ENCODE results near the gene SEMA7A.
"Not testable (repeated sequence)": the region's sequence is repeated elsewhere in the genome, so short reads cannot be mapped to it uniquely, and the experiment has no call there.

Gene SEMA7A

GRCh38 chr15:74433592-74434262, at the start of gene SEMA7A:
SEMA7A (minus strand) TSS chr15:74433958; CDS start chr15:74433918, 40 bp downstream.
- DNase-seq: peak; percentile 95

DNA sequence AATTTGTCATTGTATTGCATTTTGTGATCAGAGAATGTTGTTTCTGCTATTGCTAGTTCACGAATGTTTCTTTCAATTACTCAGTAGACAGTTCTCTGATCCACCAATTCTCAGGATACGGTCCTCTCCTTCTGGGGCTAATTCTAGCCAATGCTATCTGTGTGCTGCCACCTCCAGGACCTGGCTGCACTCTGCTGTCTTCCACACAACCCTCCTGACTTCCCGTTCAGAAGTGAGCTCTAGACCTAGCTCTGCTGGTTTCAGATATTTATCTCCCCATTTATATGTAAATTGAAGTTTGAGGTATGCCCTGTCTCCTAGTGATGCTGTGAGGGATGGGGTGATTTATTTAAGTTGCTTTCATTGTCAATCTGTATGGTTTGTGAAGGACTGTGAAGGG, 48.9 kb upstream of the SEMA7A start:
- DNase-seq: no peak

GRCh38 chr15:74480364-74480763, 46.6 kb upstream of the SEMA7A start:
- not testable (repeated sequence) for DNase-seq

GRCh38 chr15:74471621-74472020, 37.9 kb upstream of the SEMA7A start:
- DNase-seq: not testable (repeated sequence)

DNA sequence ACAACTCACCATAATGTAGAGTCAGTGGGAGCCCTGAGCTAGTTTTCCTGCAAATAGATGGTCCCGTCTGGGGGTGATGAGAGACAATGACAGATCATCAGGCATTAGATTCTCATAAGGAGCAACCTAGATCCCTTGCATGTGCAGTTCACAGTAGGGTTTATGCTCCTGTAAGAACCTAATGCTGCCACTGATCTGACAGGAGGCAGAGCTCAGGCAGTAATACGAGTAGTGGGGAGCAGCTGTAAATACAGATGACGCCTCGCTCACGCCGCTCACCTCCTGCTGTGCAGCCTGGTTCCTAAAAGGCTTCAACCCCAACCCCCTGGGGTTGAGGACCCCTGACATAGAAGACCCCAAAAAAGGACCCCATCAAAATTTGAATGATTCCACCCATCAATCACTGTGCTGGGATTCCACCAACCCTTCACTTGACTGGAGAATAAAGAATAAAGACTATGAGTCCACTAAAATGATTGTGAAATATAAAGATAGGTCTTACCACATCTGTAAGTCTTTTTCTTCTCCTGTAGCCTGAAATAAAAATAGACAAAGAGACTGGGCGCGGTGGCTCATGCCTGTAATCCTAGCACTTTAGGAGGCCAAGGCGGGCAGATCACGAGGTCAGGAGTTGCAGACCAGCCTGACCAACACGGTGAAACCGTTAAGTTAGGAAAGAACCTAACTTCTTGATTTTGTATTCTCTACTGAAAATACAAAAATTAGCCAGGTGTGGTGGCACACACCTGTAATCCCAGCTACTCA, 37.1 kb upstream of the SEMA7A start:
- no peak for DNase-seq

DNA sequence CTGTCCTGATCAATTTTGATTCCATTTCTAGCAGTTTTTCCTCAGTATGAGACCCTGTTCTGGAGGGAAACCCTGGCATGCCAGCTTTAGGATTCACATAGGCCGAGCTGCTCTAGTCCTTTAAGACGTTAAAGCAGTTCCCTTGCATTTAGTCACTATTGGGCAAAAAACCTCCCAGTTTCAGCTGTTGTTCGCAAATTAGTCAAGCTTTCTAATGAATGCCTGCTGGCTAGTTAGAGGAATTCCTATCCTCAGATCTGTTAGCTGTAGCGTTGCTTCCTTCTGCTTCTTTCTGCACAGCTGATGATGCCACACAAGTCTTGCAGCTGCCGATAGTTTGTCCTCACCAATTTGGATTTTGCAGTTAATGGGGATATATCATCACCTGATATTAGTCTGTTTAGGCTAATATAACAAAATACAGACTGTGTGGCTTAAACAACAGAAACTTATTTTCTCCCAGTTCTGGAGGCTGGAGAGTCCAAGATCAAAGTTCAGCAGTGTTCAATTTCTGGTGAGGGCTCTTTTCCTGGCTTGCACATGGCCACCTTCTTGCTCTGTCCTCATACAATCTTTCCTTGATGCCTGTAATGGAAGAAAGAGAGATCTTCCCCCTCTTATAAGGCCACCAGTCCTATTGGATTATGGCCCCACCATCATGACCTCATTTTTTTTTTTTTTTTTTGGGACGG, 34.7 kb upstream of the SEMA7A start:
- no peak for DNase-seq

DNA sequence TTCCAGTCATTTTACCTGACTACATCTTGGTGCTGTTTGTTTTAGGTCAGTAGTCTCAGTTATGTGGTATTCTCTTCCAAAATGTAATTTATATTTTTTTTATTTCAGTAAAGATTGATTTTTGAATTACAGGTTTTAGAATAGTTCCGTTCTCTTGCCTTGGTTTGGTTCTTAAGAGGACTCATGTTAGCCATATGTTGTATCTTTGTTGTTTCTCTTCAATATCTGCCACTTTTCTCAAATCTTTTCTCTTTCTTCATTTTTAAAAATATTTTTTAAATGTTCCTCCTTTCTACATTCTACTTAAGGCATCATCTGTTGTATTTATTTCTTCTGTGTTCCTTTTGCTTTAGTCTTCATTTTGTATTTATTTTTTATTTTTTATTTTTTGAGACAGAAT, 32.8 kb upstream of the SEMA7A start:
- DNase-seq: no peak

DNA sequence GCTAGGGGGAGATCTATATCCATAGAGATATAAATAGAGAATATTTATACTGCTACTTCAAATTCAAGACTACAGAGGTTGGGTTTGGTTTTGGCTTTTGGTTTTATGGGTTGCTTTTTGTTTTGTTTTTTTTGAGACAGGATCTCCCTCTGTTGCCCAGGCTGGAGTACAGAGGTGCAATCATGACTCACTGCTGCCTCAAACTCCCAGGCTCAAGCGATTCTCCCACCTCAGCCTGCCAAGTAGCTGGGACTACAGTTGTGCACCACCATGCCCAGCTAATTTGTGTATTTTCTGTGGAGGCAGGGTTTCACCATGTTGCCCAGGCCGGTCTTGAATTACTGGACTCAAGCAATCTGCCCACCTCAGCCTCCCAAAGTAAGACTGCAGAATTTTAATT, 31.1 kb upstream of the SEMA7A start:
- DNase-seq: no peak

DNA sequence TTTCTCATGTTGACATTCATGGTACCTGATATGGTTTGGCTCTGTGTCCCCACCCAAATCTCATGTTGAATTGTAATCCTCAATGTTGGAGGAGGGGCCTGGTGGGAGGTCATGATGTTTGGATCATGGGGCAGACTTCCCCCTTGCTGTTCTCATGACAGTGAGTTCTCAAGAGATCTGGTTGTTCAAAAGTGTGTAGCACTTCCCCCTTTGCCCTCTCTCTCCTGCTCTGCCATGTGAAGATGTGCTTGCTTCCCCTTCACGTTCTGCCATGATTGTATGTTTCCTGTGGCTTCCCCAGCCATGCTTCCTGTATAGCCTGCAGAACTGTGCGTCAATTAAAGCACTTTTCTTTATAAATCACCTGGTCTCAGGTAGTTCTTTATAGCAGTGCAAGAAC, 30.5 kb upstream of the SEMA7A start:
- DNase-seq: no peak

DNA sequence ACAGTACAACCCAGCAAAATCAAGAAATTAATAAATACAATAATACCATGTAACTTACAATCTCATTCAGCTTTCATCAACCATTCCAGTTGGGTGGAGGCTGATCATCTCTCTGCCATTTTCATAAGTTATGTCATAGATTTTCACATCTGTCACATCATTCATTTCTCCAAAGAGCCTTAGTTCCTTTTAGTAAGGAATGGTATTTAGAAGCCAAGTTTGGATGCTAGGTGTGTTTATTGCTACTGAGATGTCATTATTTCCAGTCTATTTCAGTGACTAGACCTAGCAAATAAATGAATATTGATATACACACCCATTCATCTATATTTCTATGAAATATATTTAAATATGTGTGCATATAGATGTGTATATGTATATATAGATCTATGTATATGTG, 29.9 kb upstream of the SEMA7A start:
- no peak for DNase-seq

DNA sequence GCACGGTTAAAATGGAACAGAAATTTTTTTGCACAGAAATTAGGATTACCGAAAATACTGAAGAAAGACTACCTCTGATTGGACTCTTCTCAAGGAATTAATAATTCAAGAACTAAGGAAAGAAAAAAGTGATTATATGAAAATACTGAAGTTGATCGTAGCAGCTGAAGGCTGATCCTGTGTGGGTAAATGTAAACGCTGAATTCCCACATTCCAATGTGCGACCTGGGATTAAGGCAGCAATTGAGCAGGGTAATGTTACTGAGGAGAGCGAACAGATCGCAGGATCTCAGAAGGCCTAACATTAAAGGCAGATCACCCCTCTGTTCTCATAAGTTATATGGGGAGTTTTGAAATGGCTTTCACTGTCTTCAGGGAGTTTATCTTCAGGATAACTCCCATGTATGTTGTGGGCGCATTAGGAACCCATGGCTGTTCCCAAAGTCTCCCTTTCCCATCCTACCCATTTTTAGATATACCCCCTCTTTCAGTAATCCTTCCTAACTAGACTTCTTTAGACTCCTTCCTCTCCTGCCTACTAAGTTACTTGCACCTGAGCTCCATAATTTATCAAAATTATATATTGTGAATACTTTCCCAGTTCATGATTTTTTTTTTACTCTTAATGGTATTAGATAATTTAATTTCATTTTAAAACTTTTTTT, 28.2 kb upstream of the SEMA7A start:
- DNase-seq: no peak

DNA sequence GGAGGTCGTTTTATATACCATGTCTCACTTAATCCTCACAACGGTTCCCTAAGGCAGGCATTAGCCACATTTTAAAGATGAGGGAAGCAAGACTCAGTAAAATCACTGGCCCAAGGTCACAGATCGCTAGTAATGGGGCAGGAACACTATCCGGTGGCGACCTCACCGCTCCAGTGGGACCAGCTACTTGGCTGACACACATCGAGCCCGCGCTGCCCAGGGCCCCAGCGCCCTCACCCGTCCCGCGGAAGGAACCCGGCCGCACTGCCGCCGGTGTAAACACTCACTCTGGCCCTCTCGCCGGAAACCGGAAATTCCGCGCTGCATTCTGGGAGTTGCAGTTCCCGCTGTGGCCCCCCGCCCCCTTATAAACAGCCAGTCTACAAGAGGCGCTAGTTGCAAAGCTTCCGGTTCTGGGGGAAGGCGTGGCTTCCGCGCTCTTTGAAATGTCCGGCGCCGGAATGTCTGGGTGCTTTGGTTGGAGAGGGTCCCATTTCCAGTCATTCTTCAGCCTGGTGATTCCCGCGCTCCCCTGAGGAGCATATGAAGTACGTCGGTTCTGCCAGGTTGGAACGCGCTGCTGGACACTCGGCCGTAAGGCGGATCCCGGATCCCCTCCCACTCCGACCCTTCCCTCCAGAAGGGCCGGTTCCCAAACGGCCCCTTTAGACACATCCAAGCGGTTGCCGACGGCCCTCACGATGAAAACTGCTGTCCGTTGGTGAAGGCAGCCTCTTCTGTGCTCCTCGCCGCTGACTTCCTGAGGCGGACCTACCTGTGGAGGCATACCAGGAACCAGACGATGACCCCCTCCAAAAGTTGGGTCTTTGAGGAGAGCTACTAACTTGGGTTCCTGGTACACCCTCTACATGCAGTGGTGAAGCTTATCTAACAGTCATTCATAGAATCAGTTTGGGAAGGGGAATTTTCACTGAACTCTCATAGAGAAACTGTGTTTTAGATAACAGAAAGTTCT, 27.4 kb upstream of the SEMA7A start, which contains the start of gene UBL7:
TSS of gene UBL7 (minus strand) at position 290 of the 976 bp plus-strand sequence. CDS start 2,293 bp downstream, outside the sequence.
- peak; percentile 61 for DNase-seq

GRCh38 chr15:74460298-74460697, 26.5 kb upstream of the SEMA7A start:
- no peak for DNase-seq

GRCh38 chr15:74459798-74460197, 26.0 kb upstream of the SEMA7A start:
- DNase-seq: not testable (repeated sequence)

GRCh38 chr15:74458473-74458872, 24.7 kb upstream of the SEMA7A start:
- DNase-seq: no peak

DNA sequence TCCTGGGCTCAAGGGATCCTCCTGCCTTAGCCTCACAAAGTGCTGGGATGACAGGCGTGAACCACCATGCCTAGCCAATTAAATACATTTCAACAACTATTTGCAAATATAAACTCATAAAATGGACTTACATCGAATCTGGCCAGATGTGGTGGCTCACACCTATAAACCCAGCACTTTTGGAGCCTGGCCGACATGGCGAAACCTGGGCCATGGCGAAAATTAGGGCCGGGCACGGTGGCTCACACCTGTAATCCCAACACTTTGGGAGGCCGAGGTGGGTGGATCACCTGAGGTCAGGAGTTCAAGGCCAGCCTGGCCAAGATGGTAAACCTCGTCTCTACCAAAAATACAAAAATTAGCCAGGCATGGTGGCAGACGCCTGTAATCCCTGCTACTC, 23.3 kb upstream of the SEMA7A start:
- not testable (repeated sequence) for DNase-seq

GRCh38 chr15:74454764-74455500, 21.2 kb upstream of the SEMA7A start:
- no peak for DNase-seq

DNA sequence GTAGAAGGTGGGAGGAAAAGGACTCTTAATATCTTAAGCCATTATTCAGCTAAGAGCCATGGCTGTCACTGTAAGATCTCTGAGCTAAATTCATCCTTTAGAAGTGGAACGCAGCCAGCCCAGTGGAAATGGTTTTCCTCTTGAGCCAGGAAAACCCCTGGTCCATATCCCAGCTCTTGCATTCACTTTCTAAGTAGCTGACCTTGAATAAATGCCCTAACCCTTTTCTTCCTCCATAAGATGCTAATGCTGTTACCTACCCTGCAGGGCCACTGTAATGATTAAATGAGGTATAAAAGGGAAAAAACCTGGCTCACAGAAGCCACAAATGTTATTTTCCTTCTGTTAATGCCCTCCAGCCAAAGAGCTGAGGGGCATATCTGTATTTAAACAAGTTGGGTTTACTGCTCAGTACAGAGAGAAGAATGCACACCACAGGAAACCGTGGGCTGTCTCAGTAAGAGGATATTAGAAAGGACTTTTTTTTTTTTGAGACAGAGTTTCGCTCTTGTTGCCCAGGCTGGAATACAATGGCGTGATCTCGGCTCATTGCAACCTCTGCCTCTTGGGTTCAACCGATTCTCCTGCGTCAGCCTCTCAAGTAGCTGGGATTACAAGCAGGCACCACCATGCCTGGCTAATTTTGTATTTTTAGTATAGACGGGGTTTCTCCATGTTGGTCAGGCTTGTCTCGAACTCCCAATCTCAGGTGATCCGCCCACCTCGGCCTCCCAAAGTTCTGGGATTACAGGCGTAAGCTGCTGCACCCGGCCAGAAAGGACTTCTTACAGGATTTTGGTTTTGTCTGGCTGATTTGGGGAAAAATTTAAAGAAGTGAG, 20.4 kb upstream of the SEMA7A start:
- DNase-seq: no peak

- no peak for DNase-seq
Observed at GRCh38 chr15:74451861-74452835, 18.4 kb upstream of the SEMA7A start.
